ENCODE measurements around the gene GPSM1.

The GPSM1 gene

GRCh38 chr9:136363949-136364748 lies 36.8 kb downstream of the GPSM1 start:
- peak; percentile 69 for DNase-seq

- no peak for DNase-seq
Measured at GRCh38 chr9:136364942-136365774, 37.8 kb downstream of the GPSM1 start.

GRCh38 chr9:136365775-136366222 lies 38.5 kb downstream of the GPSM1 start:
- DNase-seq: no peak

GRCh38 chr9:136366826-136367225 lies 39.5 kb downstream of the GPSM1 start:
- DNase-seq: no peak

GRCh38 chr9:136367296-136368145 lies 40.2 kb downstream of the GPSM1 start:
- peak; percentile 34 for DNase-seq

GRCh38 chr9:136368190-136368589 lies 40.9 kb downstream of the GPSM1 start:
- no peak for DNase-seq

GRCh38 chr9:136370037-136370436 lies 42.7 kb downstream of the GPSM1 start:
- no peak for DNase-seq

GRCh38 chr9:136370687-136371532 lies 43.6 kb downstream of the GPSM1 start:
- no peak for DNase-seq

- no peak for DNase-seq
Measured at GRCh38 chr9:136371533-136371880, 44.2 kb downstream of the GPSM1 start.

GRCh38 chr9:136372006-136372405 lies 44.7 kb downstream of the GPSM1 start:
- no peak for DNase-seq

GRCh38 chr9:136372561-136373299 lies 45.4 kb downstream of the GPSM1 start:
- peak; percentile 27 for DNase-seq

GRCh38 chr9:136373300-136374182 lies 46.2 kb downstream of the GPSM1 start, which contains the start of gene CARD9:
TSS of gene CARD9 (minus strand) at chr9:136373669. CDS start at chr9:136372078, 1,591 bp downstream.
- DNase-seq: no peak

GRCh38 chr9:136374183-136374575 lies 46.8 kb downstream of the GPSM1 start:
- DNase-seq: no peak

- no peak for DNase-seq
Measured at GRCh38 chr9:136375096-136375495, 47.8 kb downstream of the GPSM1 start.

- DNase-seq: no peak
Measured at GRCh38 chr9:136376457-136376856, 49.1 kb downstream of the GPSM1 start.

- DNase-seq: no peak
Measured at GRCh38 chr9:136377341-136378169, 50.2 kb downstream of the GPSM1 start.

- no peak for DNase-seq
Measured at GRCh38 chr9:136378170-136379002, 51.0 kb downstream of the GPSM1 start.

- DNase-seq: no peak
Measured at GRCh38 chr9:136379003-136379287, 51.6 kb downstream of the GPSM1 start.

GRCh38 chr9:136379401-136379800 lies 52.1 kb downstream of the GPSM1 start:
- no peak for DNase-seq
